CMK (cell line): Measurements from ENCODE around the gene PLA2G2D.

Source experiments
- DNase-seq: peaks from one replicate; pipeline ENCODE4 v3.0.0-alpha.2; 2010; ENCODE audit warnings: low read depth

The PLA2G2D gene

DNA sequence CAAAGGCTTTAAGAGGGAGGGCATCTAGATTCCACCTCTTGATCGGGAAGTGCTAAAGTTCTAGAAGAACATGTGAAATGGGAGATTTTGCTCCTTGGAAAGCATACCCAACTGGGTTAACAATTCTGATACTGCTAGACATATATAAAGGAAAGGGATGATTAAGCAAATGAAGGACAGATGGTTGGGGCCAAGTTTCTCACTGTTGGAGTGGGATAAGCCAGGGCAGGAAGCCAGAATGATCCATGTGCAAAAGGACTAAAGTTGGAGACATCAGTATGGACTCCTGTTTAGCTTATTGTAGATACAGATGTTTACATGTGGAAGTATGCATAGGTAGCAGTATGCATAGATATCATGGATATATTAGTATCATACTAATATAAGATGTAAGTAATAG, 32.5 kb downstream of the PLA2G2D start:
- DNase-seq: no peak

DNA sequence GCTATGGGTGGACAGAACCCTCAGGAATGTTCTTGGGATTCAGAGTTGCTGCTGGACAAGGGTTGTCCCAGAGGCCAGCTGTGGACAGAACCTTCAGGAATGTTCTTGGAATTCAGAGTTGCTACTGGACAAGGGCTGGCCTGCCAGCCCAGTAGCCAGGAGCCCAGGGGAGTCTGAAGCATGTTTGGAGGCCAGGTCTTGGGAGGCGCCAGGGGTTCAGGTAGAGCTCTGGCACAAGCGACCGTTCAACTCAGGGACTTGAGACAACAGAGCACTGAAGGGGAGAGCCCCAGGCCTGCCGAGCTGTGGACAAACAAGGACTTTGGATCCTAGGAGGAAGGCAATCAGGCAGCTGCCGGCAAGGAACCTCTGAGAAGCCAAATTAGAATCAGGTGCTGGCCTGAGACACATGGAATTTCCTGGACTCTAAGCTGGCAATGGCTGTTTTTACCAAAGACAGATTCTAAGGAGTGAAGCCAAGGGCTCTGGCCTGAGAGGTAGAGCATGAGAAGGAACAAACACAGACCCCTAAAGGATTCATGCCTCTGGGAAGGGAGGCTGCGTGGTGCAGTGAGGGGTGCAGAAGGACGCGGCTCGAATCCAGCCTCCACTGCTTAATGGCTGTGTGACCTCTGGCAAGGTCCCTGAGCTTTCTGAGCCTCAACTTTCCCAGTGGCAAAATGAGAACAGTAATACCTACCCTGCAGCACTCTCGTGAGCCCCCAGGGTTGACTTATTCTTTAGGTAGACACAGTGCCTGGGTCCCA, 36.0 kb downstream of the PLA2G2D start:
- no peak for DNase-seq

DNA sequence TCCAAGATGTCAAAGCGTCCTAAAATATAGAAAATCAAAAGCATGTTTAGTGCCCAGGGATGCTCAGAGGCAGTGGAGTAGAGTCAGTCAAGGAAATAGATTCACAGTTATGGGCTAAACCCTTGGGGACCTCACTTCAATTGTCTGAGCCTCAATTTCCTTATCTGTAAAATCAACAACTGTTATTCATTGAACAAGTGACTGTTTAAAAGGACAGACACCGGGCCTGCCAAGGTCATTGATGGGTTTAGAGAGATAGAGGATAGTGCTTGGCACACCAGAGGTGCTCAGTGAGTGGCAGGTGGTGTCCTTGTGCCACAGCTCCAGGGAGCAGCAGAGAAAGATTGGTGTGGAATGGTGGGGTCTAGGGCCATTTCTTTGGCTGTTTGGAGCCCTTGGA, 36.6 kb downstream of the PLA2G2D start:
- no peak for DNase-seq

DNA sequence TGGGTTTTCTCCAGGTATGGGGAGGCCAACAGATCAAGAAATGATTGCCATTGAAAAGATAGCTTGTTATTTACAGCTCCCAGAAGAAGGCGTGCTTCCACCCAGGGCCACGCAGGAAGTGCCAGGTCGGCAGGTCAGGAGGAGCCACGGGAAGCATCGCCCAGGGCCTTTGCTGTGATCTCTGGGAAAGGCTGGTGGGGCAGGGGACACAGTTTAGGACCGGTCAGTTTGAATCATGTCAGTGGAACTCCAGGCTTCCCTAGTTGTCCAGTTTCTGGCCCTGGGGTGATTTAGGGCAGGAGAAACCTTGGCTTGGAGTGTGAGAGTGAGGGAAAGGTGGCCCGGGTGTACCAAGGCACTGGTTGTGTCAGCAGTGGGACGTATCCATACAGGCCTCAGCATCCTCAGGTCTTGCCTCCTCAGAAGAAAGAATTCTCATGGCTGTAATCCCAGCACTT, 38.0 kb downstream of the PLA2G2D start:
- DNase-seq: no peak

DNA sequence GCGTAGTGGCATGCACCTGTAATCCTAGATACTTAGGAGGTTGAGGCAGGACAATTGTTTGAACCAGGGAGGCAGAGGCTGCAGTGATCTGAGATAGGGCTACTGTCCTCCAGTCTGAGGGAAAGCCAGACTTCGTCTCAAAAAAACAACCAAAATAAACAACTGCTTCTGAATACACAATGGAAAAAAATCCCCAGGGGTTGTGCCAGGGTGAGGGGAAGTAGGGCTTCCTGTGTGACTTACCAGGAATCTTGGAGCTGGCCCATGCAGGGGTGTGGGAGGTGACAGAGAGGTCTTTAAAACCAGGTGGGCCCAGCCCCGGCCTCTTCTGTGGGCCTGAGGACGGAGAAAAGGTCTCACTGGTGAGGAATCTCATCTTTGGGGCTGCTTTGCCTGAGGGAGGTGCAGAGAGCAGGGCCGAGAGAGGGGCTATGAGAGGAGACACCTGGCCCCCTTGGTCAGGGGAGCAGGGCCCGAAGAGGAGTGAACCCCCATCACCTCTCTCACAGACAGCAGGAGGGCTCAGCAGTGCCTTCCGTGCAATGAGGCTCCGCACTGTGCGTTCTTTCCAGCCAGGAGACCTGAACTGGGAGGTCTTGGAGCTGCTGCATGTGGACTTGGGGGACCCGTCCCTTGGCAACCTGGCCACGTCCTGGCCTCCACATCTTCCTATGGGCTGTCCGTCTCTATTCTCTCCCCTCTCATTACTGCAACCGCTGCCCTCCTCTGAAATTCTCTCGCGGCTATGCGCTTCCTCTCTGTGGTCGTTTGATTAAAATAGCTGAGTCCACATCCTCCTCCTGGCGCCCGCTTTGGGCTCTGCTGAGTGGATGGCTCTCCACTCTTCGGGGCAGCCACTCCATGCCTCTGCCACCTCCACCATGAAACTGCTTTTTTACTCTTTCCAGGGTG, 38.6 kb downstream of the PLA2G2D start:
- peak; percentile 20 for DNase-seq

DNA sequence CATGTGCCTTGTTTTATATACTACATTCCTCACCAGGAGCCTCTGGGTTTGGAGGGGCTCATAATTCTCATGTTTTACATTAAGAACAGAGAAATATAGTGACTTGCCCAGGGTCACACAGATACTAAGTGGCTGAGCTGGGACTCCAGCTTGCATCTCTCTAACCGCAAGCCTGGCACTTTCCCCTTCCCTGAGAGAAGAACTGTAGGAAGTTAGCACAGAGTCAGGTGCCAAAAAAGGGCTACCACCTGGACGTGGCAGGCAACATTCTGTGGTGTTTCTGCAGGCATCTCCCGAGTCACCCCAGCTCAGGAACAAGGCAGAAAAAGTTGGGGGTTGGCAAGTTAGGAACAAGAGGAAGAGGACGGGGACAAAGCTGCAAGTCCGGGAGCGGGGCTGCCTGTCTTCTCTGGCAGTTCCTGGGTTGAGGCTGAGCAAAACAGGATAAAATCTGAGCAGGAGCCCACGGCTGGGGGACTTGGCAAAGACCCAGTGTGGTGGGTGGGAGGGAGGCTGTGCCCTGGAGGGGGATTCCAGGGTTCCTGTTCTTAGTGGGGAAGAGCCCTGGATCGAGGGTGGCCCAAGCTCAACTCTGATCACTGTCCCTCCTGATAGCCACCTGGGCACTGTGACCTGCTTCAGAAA, 39.6 kb downstream of the PLA2G2D start:
- DNase-seq: no peak

DNA sequence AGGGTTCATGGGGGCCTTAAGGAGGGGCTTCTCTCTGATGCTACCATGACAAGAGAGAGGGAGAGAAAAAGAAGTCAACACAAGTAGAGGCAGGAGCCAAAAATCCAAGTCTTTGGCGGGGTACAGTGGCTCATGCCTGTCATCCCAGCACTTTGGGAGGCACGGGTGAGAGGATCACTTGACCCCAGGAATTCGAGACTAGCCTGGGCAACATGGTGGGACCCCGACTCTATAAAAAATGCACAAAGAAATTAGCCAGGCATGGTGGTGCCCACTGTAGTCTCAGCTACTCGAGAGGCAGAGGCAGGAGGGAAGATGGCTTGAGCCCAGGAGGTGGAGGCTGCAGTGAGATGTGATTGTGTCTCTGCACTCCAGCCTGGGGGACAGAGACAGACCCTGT, 40.6 kb downstream of the PLA2G2D start:
- DNase-seq: no peak

GRCh38 chr1:20078171-20078651, 41.1 kb downstream of the PLA2G2D start:
- DNase-seq: no peak

DNA sequence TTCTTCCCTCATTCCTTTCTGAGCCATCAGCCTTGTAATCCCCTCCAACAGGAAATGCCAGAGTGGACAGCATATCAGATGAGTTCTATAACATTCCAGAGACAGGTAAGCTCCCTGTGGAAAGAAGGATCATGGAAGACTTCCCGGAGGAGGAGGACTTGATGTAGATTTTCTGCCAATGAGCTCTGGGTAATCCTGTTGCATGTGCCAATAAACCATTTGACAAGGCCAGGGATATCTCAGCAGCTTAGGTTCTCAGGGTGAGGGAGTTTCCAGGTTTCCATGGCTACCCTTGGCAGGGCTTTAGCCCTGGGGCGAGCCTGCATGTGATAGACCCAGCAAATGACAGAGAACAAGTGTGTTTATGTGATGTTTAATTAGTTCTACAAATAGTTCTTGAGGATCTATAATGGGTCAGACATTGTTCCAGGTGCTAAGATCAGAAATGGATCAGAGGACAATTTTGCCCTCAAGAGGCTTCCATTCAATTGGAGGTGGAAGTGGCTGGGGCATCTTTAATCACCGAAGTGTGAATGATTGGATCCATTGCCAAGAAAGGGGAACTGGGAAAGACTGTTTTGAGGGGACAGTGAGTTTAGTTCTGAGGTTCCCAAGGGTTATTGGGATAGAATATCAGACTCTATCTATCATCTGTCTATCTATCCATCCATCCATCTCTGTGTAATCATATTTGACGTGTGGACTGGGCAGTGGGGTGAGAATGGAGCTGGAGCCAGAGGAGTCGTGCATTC, 42.5 kb downstream of the PLA2G2D start:
- DNase-seq: no peak

DNA sequence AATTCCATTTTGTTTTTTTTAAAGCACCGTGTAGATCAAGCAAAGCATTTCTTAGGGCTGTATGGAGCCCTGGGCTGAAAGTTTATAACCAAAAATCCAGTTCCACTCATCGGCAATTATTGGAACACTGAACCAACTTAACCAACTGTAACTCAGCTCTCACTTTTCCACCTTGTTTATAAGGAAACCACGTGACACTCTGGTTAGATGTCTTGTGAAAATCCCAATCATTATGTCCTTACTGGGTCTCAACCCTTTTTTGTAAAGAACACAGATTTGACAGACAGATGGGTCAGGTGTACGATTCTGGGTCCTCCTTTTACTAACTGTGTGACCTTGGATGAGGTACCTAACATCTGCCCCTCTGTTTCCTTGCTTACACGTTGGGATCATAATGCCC, 43.1 kb downstream of the PLA2G2D start:
- DNase-seq: no peak

DNA sequence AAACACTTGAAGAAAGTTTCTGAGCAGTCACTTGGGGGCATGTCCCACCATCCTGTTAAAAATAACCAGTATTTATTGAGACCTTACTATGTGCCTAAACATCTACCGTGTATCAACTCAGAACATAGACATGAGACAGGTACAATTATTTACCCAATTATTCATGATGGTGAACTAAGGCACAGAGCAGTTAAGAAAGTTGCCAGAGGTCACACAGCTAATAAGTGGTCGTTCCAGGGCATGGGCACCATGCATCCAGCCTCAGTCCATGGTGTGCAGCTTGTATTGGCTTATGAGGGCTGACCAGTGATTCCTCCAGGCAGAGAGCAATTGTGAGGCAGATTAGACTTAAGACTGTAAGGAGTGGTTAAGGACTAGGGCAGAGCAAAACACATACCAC, 44.0 kb downstream of the PLA2G2D start:
- DNase-seq: no peak

- DNase-seq: no peak
Observed at GRCh38 chr1:20074725-20075171, 44.6 kb downstream of the PLA2G2D start.

DNA sequence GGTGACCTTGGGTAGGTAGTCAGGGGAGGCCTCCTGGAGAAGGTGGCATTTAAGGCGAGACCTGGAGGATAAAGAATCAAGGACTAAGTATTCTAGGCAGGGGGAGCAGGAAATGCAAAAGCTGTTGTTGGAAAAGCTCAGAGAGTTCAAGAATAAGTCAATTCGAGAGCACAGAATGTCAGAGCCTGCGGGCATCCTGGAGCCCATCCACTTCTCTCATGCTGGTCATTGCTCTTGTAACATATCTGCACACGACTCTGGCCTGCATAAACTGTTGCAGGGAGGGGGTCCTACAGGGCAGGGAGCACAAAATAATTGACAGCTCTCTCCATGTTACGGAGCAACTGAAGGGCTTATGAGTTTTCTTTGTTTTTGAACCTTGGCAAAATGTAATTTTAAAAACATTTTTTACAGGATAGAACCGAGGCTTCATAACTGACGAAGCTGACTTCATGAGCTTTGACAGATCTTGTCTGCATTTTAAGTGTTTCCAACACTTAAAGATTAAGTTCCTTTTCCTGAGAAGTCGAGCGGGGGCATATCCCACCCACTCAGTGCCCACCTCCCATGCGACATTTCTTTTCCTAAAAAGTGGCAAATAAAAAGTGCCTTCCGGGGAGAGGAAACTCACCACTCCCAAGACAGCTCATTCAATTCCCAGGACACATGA, 45.1 kb downstream of the PLA2G2D start:
- DNase-seq: no peak

DNA sequence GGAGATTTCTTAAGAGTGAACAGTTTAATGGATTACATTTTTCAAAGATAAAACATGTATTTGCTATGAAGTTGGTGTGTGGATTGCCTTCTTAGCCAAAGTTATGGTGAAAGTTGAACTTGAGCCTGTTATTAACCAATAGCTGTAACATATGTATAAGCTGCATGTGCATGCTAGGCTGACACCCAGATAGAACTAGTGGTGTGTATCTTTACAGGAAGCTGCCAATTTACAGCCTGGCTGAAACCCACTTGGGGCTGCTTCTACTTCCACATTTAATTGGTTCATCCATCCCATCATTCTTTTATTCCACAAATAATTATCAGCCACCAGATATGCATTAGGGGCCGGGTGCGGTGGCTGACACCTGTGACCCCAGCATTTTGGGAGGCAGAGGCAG, 46.1 kb downstream of the PLA2G2D start:
- DNase-seq: no peak

DNA sequence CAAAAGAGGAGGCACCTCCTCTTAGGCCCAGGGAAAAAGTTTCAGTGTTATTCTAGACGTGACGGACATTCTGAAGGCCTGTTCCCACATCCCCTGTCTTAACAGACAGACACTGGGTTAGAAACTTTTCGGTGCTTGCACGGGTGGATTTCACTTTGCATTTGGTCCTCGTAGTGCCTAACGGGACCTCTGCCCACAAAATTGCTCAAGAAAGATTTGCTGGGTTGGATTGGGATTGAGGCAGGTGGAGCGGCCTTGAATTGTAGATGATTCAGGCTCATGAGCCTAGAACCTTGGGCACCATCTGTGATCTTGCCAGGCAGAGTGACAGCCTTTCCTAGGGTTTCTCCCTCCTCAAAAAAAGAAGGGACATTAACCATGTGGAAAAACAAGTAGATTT, 46.6 kb downstream of the PLA2G2D start:
- no peak for DNase-seq

DNA sequence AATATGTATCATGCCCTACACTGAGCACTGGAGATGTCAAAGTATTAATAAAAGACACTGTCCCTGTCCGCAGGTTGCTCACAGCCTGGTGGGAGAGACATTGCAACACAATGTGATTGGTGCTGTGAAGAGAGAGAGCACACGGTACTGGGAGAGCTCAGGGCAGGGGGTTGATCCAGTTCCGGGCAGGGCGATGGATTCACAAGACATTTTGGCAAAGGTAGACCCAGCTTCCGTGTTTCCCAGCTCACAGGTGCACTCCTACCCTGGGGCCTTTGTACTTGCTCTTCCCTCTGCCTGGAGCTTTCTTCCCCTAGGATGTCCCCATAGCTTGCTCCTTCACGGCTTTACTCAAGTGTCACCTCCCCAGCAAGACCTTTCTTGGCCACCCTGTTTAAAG, 47.9 kb downstream of the PLA2G2D start:
- DNase-seq: no peak

GRCh38 chr1:20070357-20070756, 49.0 kb downstream of the PLA2G2D start:
- DNase-seq: no peak

DNA sequence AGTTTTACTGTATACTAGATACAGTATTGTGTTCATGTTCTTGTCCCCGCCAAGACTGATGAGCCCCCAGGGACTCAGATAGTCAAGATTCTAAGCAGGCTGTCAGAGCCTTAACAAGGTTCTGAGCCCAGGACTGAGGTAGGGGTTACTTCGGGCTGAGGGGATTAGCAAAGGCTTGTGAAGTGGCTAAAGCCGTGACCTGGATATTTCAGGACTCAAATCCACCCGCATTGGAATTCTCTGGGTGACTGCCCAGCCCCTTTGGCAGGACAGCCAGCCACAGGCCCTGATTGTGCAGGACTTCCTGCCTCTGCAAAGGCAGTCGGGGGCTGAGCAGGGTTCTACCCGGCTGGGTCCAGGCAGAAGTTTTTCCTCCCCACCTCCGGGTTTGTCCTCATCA, 49.5 kb downstream of the PLA2G2D start, which contains the start of gene PLA2G5:
TSS of gene PLA2G5 (plus strand) at position 321 of the 400 bp plus-strand sequence. CDS start 14,637 bp downstream, outside the sequence.
- no peak for DNase-seq

GRCh38 chr1:20068722-20069121, 50.6 kb downstream of the PLA2G2D start:
- no peak for DNase-seq

GRCh38 chr1:20063861-20064292, 55.5 kb downstream of the PLA2G2D start:
- DNase-seq: no peak
